Measurements from ENCODE around the gene B3GALT5. TPM values are rescaled to one million over a fixed set of nuclear protein-coding genes. Genes with fewer than 3 reads are reported as not detected.

B3GALT5 gene
- total and polyA plus RNA-seq, 2 of the 4 experiments (the other 2 are of a cell fraction), result 0.05 to 0.18 TPM

DNA sequence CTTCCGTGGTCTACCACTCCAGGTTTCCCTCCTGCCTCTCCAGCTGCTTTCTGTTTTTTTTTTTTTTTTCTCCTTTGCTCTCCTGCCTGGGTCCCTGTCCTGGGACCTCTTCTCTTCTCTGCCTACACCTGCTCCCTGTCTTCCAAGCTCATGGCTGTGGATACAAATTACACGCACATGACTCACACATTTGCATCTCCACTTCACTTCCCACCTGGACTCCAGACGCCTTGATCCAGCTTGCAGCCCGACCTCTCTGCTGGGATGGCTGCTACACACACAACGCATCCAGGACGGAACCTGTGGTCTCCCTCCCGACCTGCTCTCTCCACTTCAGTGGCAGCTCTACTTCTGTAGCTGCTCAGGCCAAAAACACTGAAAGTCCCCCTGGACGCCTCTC, 44.4 kb upstream of the B3GALT5 start:
- H3K18ac ChIP-seq (ENCODE audit: low read depth, low read length), result no peak overlapping the region
- H4K20me1 ChIP-seq (ENCODE audit: insufficient read depth, low read length), result no peaks in the 10 kb centered on the region
- BruUV-seq (replicated peaks), result no TSS peak
- DNase-seq, result no peak
- H4K8ac ChIP-seq (ENCODE audit: low read depth in 2 of 2, low read length in 2 of 2), result no peak overlapping the region
- no peak for ATAC-seq (ENCODE audit: low read depth)
- CTCF ChIA-PET, result no interaction called here
- no peaks in the 10 kb centered on the region for H3K9me3 ChIP-seq (ENCODE audit: control insufficient read depth, insufficient read depth, low read length)
- H3K4me3 ChIP-seq (ENCODE audit: insufficient read depth, low read depth, low read length), result no peak overlapping the region
- no peak overlapping the region for H2BK15ac ChIP-seq (ENCODE audit: low read depth, low read length)
- WGBS, 2 experiments (ENCODE audit: extremely low coverage in 2 of 2, insufficient read length in 1 of 2), result 30% methylated on average over 3 of the region's 8 CpGs; no CpG with 5 or more reads in 1 of the 2 experiments
- no peak overlapping the region for H2BK5ac ChIP-seq (ENCODE audit: low read depth, low read length, poor library complexity, severe bottlenecking)
- H2AFZ ChIP-seq (replicated peaks; ENCODE audit: low read length, poor library complexity), result no peak overlapping the region
- H3K27ac ChIP-seq (ENCODE audit: insufficient read depth, low read length), result no peak overlapping the region
- H3K14ac ChIP-seq (replicated peaks; ENCODE audit: low read depth, low read length), result no peak overlapping the region
- no peak overlapping the region for H4K91ac ChIP-seq (ENCODE audit: insufficient read depth, low read depth, low read length)
- H2AK5ac ChIP-seq (ENCODE audit: low read depth, low read length), result no peak overlapping the region
- H3K23ac ChIP-seq (ENCODE audit: low read depth, low read length), result no peak overlapping the region
- no peak overlapping the region for H3K4me2 ChIP-seq (ENCODE audit: low read depth, low read length)
- H3K4me1 ChIP-seq (ENCODE audit: control insufficient read depth, insufficient read depth, low read length), result no peaks in the 10 kb centered on the region
- H3K9ac ChIP-seq (ENCODE audit: low read depth, low read length), result no peak overlapping the region
- no peak overlapping the region for H3K56ac ChIP-seq (ENCODE audit: extremely low read depth, insufficient read depth, low read length)
- no peak for TF ChIP-seq RCOR1 (IDR thresholded peaks at IDR 0.05; ENCODE audit: insufficient replicate concordance, low read length)
- TF ChIP-seq CHD1 (IDR thresholded peaks at IDR 0.05; ENCODE audit: low read depth, low read length), result no peak
- TF ChIP-seq, protein P1, sequence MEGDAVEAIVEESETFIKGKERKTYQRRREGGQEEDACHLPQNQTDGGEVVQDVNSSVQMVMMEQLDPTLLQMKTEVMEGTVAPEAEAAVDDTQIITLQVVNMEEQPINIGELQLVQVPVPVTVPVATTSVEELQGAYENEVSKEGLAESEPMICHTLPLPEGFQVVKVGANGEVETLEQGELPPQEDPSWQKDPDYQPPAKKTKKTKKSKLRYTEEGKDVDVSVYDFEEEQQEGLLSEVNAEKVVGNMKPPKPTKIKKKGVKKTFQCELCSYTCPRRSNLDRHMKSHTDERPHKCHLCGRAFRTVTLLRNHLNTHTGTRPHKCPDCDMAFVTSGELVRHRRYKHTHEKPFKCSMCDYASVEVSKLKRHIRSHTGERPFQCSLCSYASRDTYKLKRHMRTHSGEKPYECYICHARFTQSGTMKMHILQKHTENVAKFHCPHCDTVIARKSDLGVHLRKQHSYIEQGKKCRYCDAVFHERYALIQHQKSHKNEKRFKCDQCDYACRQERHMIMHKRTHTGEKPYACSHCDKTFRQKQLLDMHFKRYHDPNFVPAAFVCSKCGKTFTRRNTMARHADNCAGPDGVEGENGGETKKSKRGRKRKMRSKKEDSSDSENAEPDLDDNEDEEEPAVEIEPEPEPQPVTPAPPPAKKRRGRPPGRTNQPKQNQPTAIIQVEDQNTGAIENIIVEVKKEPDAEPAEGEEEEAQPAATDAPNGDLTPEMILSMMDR (conservative IDR thresholded peaks at IDR 0.05; ENCODE audit: low read depth, low read length), result no peak
- H3K36me3 ChIP-seq (ENCODE audit: control insufficient read depth, insufficient read depth, low read length), result no peaks in the 10 kb centered on the region
- POLR2A ChIA-PET (ENCODE audit: unreplicated experiment), result no interaction called here
- intact Hi-C loops (cut with micrococcal nuclease), result no loop called here
- no peaks in the 10 kb centered on the region for H3K27me3 ChIP-seq (ENCODE audit: control insufficient read depth, insufficient read depth, low read length)
- H3K79me1 ChIP-seq (ENCODE audit: low read depth in 1 of 2, low read length in 2 of 2), result no peaks in the 10 kb centered on the region
- H2BK120ac ChIP-seq (ENCODE audit: low read depth, low read length), result no peak overlapping the region
- no peak overlapping the region for H4K5ac ChIP-seq (ENCODE audit: low read depth, low read length)
- in situ Hi-C loops (cut with MboI; ENCODE audit: low sequenced_read_pairs), result no loop called here
- H2BK20ac ChIP-seq (ENCODE audit: low read depth, low read length), result no peak overlapping the region
- H3K4ac ChIP-seq (ENCODE audit: low read depth, low read length), result no peak overlapping the region
- H3K9me1 ChIP-seq (ENCODE audit: insufficient read depth, low read length), result no peaks in the 10 kb centered on the region
- H2AK9ac ChIP-seq (replicated peaks; ENCODE audit: low read depth, low read length, poor library complexity), result no peak overlapping the region
- dilution Hi-C loops (cut with HindIII; ENCODE audit: low sequenced_read_pairs, unreplicated experiment), result no loop called here
